KMS-11 (cell line): ENCODE results near the gene MYEF2.

Source experiments
- H2AFZ ChIP-seq: fragments of 200-600 bp; sonication (generic); 2 replicates; pipeline ENCODE4 v1.6.1; 2016; ENCODE audit warnings: antibody characterized with exemption, mixed run types, low read depth
- H3K27ac ChIP-seq: fragments of 200-600 bp; sonication (generic); 2 replicates; pipeline ENCODE4 v1.6.1; 2016; ENCODE audit warnings: mild to moderate bottlenecking, mixed run types
- H3K27me3 ChIP-seq: fragments of 200-600 bp; sonication (generic); 2 replicates; pipeline ENCODE4 v1.6.1; 2017; ENCODE audit warnings: mild to moderate bottlenecking, low read depth, mixed run types, moderate library complexity; ENCODE audit not compliant: insufficient read depth
- H3K36me3 ChIP-seq: fragments of 200-600 bp; sonication (generic); 2 replicates; pipeline ENCODE4 v1.6.1; 2017; ENCODE audit warnings: mild to moderate bottlenecking, mixed run types; ENCODE audit not compliant: insufficient read depth
- H3K4me1 ChIP-seq: fragments of 200-600 bp; sonication (generic); 2 replicates; pipeline ENCODE4 v1.6.1; 2016; ENCODE audit warnings: mild to moderate bottlenecking, low read depth, mixed run types; ENCODE audit not compliant: poor library complexity, severe bottlenecking
- H3K4me2 ChIP-seq: fragments of 200-600 bp; sonication (generic); 2 replicates; pipeline ENCODE4 v1.7.0; 2016; ENCODE audit warnings: mild to moderate bottlenecking, mixed run types
- H3K4me3 ChIP-seq: fragments of 200-600 bp; sonication (generic); IDR thresholded peaks from 2 replicates; pipeline ENCODE4 v1.6.1; 2017; ENCODE audit warnings: low read depth, low read length, mixed read lengths; ENCODE audit not compliant: insufficient read depth
- H3K79me2 ChIP-seq: fragments of 200-600 bp; sonication (generic); 2 replicates; pipeline ENCODE4 v1.6.1; 2016; ENCODE audit warnings: low read depth, mixed run types; ENCODE audit not compliant: insufficient read depth
- H3K9ac ChIP-seq: fragments of 200-600 bp; sonication (generic); 2 replicates; pipeline ENCODE4 v1.6.1; 2016; ENCODE audit warnings: mild to moderate bottlenecking, mixed run types
- H4K20me1 ChIP-seq: fragments of 200-600 bp; sonication (generic); 2 replicates; pipeline ENCODE4 v1.6.1; 2016; ENCODE audit warnings: mild to moderate bottlenecking, mixed run types; ENCODE audit not compliant: insufficient read depth
- CTCF ChIP-seq: fragments of 200-600 bp; sonication (generic); conservative IDR thresholded peaks from 2 replicates; pipeline ENCODE4 v1.6.1; 2017; ENCODE audit warnings: low read depth, mild to moderate bottlenecking, antibody characterized with exemption, low read length, moderate library complexity, mixed read lengths

MYEF2 gene

GRCh38 chr15:48103647-48104046, 74.4 kb downstream of the MYEF2 start:
- Histone ChIP-seq H3K36me3 (no peaks in the 10 kb centered on the region; the same call in 1 of the 2 replicates), H3K27ac (no peak overlapping the region), H2AFZ (no peak overlapping the region), H4K20me1 (no peaks in the 10 kb centered on the region), H3K79me2 (no peaks in the 10 kb centered on the region), H3K27me3 (no peaks in the 10 kb centered on the region), H3K4me2 (no peak overlapping the region), H3K9ac (no peak overlapping the region), H3K4me1 (no peaks in the 10 kb centered on the region), H3K4me3 (no peak overlapping the region)
- no peak for TF ChIP-seq CTCF

GRCh38 chr15:48102167-48102566, 75.9 kb downstream of the MYEF2 start:
- Histone ChIP-seq H3K36me3 (no peaks in the 10 kb centered on the region; the same call in 1 of the 2 replicates), H4K20me1 (no peaks in the 10 kb centered on the region), H3K4me3 (no peak overlapping the region), H3K4me2 (no peak overlapping the region), H2AFZ (no peak overlapping the region), H3K79me2 (no peaks in the 10 kb centered on the region), H3K27me3 (no peaks in the 10 kb centered on the region), H3K9ac (no peak overlapping the region), H3K27ac (no peak overlapping the region), H3K4me1 (no peaks in the 10 kb centered on the region)
- no peak for TF ChIP-seq CTCF

- no peak overlapping the region for H2AFZ ChIP-seq
- H3K27ac ChIP-seq = no peak overlapping the region
- H3K36me3 ChIP-seq = no peaks in the 10 kb centered on the region; the same call in 1 of the 2 replicates
- H4K20me1 ChIP-seq = no peaks in the 10 kb centered on the region
- no peak overlapping the region for H3K4me3 ChIP-seq
- no peak overlapping the region for H3K9ac ChIP-seq
- no peak for TF ChIP-seq CTCF
- no peak overlapping the region for H3K4me2 ChIP-seq
- no peaks in the 10 kb centered on the region for H3K4me1 ChIP-seq
- H3K79me2 ChIP-seq = no peaks in the 10 kb centered on the region
- no peaks in the 10 kb centered on the region for H3K27me3 ChIP-seq
Observed at GRCh38 chr15:48101376-48101961, 76.6 kb downstream of the MYEF2 start.

- Histone ChIP-seq H3K36me3 (no peaks in the 10 kb centered on the region; the same call in 1 of the 2 replicates), H3K79me2 (no peaks in the 10 kb centered on the region), H3K4me3 (no peak overlapping the region), H3K4me1 (no peaks in the 10 kb centered on the region), H4K20me1 (no peaks in the 10 kb centered on the region), H3K9ac (no peak overlapping the region), H3K27ac (no peak overlapping the region), H2AFZ (no peak overlapping the region), H3K4me2 (no peak overlapping the region), H3K27me3 (no peaks in the 10 kb centered on the region)
- no peak for TF ChIP-seq CTCF
Observed at GRCh38 chr15:48097264-48097663, 80.8 kb downstream of the MYEF2 start.
